ENCODE data around the gene TNNT3.

Gene TNNT3

GRCh38 chr11:1926156-1927025, 6.9 kb downstream of the TNNT3 start:
- H3K4me3 ChIP-seq (ENCODE audit: low read depth, low read length) = no peak overlapping the region
- no peak for TF ChIP-seq CTCF (IDR thresholded peaks at IDR 0.05; ENCODE audit: insufficient read depth, low read length, missing control alignments)
- ChIA-PET POLR2A (no interaction called here), CTCF (interaction anchor here (1.2 kb wide), 1 partner anchor 233 kb away, joined by 3 read pairs; no protein-coding TSS in a partner anchor)
- no peak for DNase-seq (ENCODE audit: low read depth, low spot score)

- no peak for DNase-seq (ENCODE audit: low read depth, low spot score)
- ChIA-PET CTCF (interaction anchor here (1.2 kb wide), 1 partner anchor 233 kb away, joined by 3 read pairs; no protein-coding TSS in a partner anchor), POLR2A (no interaction called here)
- no peak overlapping the region for H3K4me3 ChIP-seq (ENCODE audit: low read depth, low read length)
- no peak for TF ChIP-seq CTCF (IDR thresholded peaks at IDR 0.05; ENCODE audit: insufficient read depth, low read length, missing control alignments)
These were observed 7.7 kb downstream of the TNNT3 start for GRCh38 chr11:1927026-1927847.

- no peak for TF ChIP-seq CTCF (IDR thresholded peaks at IDR 0.05; ENCODE audit: insufficient read depth, low read length, missing control alignments)
- POLR2A ChIA-PET = no interaction called here
- no peak overlapping the region for H3K4me3 ChIP-seq (ENCODE audit: low read depth, low read length)
- CTCF ChIA-PET = interaction anchor here (1.2 kb wide), 1 partner anchor 234 kb away, joined by 3 read pairs; no protein-coding TSS in a partner anchor
- no peak for DNase-seq (ENCODE audit: low read depth, low spot score)
These were observed 8.5 kb downstream of the TNNT3 start for GRCh38 chr11:1927848-1928469.

- CTCF ChIA-PET = no interaction called here
- DNase-seq (ENCODE audit: low read depth, low spot score) = no peak
- TF ChIP-seq CTCF (IDR thresholded peaks at IDR 0.05; ENCODE audit: insufficient read depth, low read length, missing control alignments) = no peak
- H3K4me3 ChIP-seq (ENCODE audit: low read depth, low read length) = no peak overlapping the region
- POLR2A ChIA-PET = no interaction called here
These were observed 9.0 kb downstream of the TNNT3 start for GRCh38 chr11:1928470-1928890.

- CTCF ChIA-PET = interaction anchor here (1.7 kb wide), 1 partner anchor 235 kb away, joined by 5 read pairs; no protein-coding TSS in a partner anchor
- no peak overlapping the region for H3K4me3 ChIP-seq (ENCODE audit: low read depth, low read length)
- TF ChIP-seq CTCF (IDR thresholded peaks at IDR 0.05; ENCODE audit: insufficient read depth, low read length, missing control alignments) = no peak
These were observed 9.5 kb downstream of the TNNT3 start for GRCh38 chr11:1928891-1929541.

More at GRCh38 chr11:1928891-1929541, 9.5 kb downstream of the TNNT3 start:
- POLR2A ChIA-PET = no interaction called here
- DNase-seq (ENCODE audit: low read depth, low spot score) = no peak

Measured in AG04449 (cell line).